ES-I3 (cell line): ENCODE measurements around the gene DSCAML1.

Source experiments
- H3K36me3 ChIP-seq: 2 replicates; pipeline ENCODE4 v1.6.1; 2013; ENCODE audit warnings: mild to moderate bottlenecking, low read length, control low read depth, moderate library complexity; ENCODE audit not compliant: insufficient read depth
- H3K4me1 ChIP-seq: 2 replicates; pipeline ENCODE4 v1.6.1; 2013; ENCODE audit warnings: mild to moderate bottlenecking, control low read depth, low read length; ENCODE audit not compliant: insufficient read depth
- H3K9ac ChIP-seq: 2 replicates; pipeline ENCODE4 v1.6.1; 2013; ENCODE audit warnings: low read depth, mild to moderate bottlenecking, low read length, moderate library complexity
- H3K9me3 ChIP-seq: 2 replicates; pipeline ENCODE4 v1.6.1; 2013; ENCODE audit warnings: mild to moderate bottlenecking, low read length, moderate library complexity; ENCODE audit not compliant: control insufficient read depth, insufficient read depth

Gene DSCAML1

DNA sequence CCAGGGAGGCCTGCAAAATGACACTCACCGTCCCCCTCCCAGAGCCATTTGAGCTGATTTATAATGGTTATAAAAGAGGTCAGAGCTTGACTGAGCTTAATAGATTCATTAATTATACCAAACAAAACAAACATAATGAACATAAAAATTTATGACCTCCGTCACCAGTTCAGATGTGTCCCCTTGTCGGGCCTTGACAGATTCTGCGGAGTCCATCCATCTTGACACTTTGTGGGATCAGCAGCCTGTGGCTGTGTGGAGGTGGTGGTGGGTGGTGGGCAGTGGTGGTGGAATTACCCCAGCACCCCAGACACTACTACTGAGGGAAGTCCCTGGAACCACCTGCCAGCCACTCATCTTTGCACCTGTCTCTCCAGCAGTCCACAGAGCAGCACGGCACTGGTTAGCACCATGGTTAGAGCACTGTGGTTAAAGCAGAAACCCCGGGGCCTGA lies 83.5 kb downstream of the DSCAML1 start:
- no peaks in the 10 kb centered on the region for H3K9me3 ChIP-seq
- no peak overlapping the region for H3K9ac ChIP-seq
- H3K4me1 ChIP-seq, result peaks cover 6% of the 10 kb centered on the region
- no peaks in the 10 kb centered on the region for H3K36me3 ChIP-seq

GRCh38 chr11:117712530-117712929 lies 84.5 kb downstream of the DSCAML1 start:
- Histone ChIP-seq H3K36me3 (no peaks in the 10 kb centered on the region), H3K9me3 (no peaks in the 10 kb centered on the region), H3K4me1 (0 out of 2 replicates have a peak, but pooled peaks cover 5% of the 10 kb centered on the region), H3K9ac (no peak overlapping the region)

DNA sequence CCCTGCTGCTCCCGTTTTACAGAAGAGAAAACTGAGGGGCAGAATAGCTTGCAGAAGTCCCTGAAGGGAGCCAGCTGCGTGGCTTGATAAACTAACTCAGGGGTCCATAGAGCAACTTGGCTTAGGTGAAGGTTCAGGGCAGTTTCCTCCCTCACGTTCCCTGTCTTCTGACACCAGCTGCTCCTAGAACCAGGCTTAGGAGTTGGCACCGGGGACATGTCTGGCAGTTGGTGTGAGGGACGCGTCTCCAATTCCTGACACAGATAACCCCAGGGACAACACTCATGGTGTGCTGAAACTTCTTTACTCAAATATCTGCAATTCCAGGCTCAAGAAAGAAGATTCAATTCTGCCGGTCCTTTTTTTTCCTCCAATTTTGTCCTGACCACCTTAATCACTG lies 85.7 kb downstream of the DSCAML1 start:
- Histone ChIP-seq H3K4me1 (0 out of 2 replicates have a peak, but pooled peaks cover 3% of the 10 kb centered on the region), H3K36me3 (no peaks in the 10 kb centered on the region), H3K9me3 (no peaks in the 10 kb centered on the region), H3K9ac (no peak overlapping the region)

DNA sequence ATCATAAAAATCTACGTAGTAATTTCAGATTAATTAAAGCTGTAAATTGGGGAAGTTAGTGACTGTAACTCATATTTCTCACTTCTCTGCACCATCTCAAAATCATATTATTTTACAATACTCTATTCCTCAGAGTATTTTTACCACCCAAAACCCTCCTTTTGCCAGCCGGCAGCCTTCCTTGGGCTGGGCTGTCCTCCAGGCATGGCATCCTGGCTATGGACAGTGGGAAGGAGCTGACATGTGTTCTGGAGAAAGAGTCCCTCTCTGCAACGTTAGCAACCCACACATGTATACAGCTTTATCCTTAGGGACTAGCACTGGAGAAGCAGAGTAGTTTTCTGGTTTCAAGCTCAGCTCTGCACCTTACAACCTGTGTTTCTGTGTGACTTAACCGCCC lies 86.8 kb downstream of the DSCAML1 start:
- Histone ChIP-seq H3K36me3 (no peaks in the 10 kb centered on the region), H3K9ac (no peak overlapping the region), H3K9me3 (no peaks in the 10 kb centered on the region), H3K4me1 (no peaks in the 10 kb centered on the region)

DNA sequence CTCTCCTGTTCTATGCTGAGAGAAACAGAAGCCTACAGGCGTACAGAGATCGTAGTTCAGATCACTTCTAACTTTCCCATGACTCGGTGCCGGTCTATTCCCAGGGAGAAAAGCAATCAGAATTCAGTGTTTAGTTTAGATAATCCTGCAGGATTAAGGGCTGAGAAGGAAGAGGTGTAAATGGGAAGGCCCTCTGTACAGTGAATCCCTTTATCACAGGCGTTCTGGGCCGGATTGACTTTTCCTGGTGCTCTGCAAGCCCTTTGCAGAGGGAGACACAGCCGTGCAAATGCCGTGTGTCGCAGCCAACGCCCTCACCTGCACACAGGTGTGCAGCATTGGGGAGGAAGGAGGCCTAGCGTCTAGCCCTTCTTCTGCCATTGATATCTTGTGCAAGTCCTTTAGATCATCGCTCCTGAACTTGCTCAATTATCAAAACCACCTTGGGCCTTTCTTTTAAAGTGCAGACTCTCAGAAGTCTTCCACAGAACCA lies 90.6 kb downstream of the DSCAML1 start:
- Histone ChIP-seq H3K4me1 (peaks cover 6% of the 10 kb centered on the region; the same call in 1 of the 2 replicates), H3K9ac (no peak overlapping the region), H3K9me3 (no peaks in the 10 kb centered on the region), H3K36me3 (no peaks in the 10 kb centered on the region)

DNA sequence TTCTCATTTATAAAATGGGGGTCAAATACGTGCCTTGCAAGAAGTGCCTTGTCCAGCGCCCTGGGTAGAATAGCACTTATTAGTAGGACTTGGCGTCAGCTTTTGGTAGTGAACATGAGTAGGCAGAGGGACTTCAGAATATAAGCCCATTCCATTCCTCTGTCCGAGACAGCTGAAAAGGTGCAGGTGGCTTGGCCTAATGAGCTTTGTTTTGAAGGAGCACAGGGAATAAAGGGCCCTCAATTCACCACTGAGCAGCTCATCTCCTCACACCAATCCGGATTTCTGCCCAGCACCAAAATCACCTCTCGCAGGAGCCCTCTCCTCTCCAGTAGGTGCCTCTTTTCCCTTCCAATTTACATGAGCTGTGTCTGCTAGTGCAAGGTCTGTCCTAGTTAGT lies 91.2 kb downstream of the DSCAML1 start:
- no peaks in the 10 kb centered on the region for H3K36me3 ChIP-seq
- H3K9ac ChIP-seq, result no peak overlapping the region
- H3K9me3 ChIP-seq, result no peaks in the 10 kb centered on the region
- peaks cover 6% of the 10 kb centered on the region; the same call in 1 of the 2 replicates for H3K4me1 ChIP-seq

DNA sequence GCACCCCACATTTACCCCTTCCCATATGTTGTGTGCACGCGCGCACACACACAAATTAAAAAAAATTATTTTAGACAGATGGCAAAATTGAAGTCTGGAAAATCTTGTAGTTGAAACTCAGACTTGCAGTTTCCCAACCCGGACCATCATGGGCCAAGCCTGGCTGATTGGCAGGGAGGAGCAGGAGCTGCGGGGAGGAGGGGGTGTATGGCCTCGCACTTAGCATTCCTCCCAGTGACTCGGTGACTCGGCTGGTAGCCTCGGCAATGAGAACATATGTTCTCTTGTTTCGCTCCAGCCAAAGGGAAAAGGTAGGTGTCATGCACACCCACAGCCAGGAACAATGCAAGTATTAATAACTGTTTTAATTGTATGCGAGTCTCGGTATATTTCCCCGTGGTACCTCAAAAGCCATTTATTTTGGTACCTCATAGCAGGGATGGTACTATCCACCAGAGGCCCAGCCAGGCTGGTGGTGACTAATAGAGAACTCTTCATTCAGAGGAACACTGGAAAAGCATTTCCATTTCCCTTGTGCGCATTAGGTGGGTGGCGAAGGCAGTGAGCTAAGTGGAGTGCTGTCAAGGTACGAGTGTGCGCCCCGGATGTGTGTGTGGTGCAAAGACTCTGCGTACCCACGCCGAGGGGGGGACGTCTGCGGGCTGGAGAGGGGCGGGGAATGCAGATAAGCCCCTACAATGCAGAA lies 92.5 kb downstream of the DSCAML1 start:
- no peaks in the 10 kb centered on the region for H3K9me3 ChIP-seq
- no peaks in the 10 kb centered on the region for H3K36me3 ChIP-seq
- peaks cover 6% of the 10 kb centered on the region; the same call in 1 of the 2 replicates for H3K4me1 ChIP-seq
- no peak overlapping the region for H3K9ac ChIP-seq

DNA sequence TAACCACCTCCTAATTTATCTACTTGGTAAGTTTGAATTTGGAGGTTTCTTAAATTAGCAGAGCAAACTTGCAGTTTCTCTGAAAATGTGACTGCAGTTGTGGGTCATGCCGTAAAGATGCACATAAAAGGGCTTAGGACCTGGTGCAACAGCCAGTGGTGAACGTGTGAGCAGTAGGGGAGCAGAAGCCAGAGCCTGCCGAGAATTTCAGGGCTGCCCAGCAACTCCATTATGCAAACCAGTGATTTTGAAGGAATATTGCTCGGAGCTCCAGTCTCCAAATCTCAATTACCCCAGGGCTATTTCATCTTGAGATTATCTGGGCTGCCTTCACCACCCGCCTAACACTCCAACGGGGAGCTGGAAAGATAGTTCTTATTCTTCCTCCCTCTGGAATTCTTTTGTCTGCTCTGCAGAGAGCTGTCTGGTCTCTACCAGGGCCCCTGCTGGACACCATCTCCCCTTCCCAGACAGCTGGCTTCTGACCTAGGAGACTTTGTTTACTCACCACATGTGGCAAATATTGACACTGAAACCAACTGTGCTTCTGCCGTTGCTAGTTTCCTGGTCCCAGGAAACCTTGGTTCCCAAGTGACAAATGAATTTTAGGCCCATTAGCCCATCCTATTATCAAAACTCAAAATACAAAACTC lies 93.9 kb downstream of the DSCAML1 start:
- no peak overlapping the region for H3K9ac ChIP-seq
- H3K36me3 ChIP-seq, result no peaks in the 10 kb centered on the region
- peaks cover 6% of the 10 kb centered on the region; the same call in 1 of the 2 replicates for H3K4me1 ChIP-seq
- H3K9me3 ChIP-seq, result no peaks in the 10 kb centered on the region

- no peak overlapping the region for H3K9ac ChIP-seq
- no peaks in the 10 kb centered on the region for H3K9me3 ChIP-seq
- peaks cover 6% of the 10 kb centered on the region; the same call in 1 of the 2 replicates for H3K4me1 ChIP-seq
- no peaks in the 10 kb centered on the region for H3K36me3 ChIP-seq
Observed at GRCh38 chr11:117701781-117702180, 95.2 kb downstream of the DSCAML1 start.

- Histone ChIP-seq H3K36me3 (no peaks in the 10 kb centered on the region), H3K4me1 (peaks cover 6% of the 10 kb centered on the region; the same call in 1 of the 2 replicates), H3K9me3 (no peaks in the 10 kb centered on the region), H3K9ac (no peak overlapping the region)
Observed at GRCh38 chr11:117700551-117700950, 96.5 kb downstream of the DSCAML1 start.

DNA sequence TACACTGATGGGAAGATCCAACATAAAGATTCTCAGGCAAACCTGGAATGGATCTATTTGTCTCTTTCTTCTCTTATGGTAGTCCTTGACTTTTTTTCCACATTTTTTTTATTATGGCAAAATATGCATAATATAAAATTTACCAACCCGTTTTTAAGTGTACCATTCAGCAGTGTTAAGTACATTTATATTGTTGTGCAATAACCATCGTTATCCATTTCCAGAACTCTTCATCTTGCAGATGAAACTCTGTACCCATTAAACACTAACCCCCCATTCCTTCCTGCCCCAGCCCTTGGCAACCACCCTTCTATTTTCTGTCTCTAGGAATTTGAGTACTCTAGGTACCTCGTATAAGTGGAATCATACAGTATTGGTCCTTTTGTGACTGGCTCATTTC lies 99.7 kb downstream of the DSCAML1 start:
- H3K9ac ChIP-seq, result no peak overlapping the region
- no peaks in the 10 kb centered on the region for H3K36me3 ChIP-seq
- H3K4me1 ChIP-seq, result 0 out of 2 replicates have a peak, but pooled peaks cover 6% of the 10 kb centered on the region
- H3K9me3 ChIP-seq, result no peaks in the 10 kb centered on the region

DNA sequence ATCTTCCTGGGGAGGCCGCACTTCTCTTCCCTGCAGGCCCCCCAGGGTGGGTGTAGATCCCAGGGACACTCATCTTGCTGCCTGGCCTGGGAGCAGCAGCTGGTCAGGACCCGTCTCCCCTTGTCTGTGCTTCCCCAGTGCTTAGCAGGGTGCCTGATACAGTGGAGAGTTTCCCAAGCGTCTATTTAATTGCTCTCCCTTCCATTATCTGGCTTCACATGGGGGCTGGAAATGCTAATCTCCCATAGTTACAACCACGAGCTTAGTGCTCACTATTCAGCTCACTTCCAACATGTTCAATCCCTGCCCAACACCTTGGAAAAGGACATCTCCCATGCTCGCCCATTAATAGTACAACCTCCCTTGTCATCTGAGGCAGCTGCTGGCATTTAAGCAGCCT lies 100.5 kb downstream of the DSCAML1 start:
- no peaks in the 10 kb centered on the region for H3K9me3 ChIP-seq
- no peak overlapping the region for H3K9ac ChIP-seq
- no peaks in the 10 kb centered on the region; the same call in 1 of the 2 replicates for H3K4me1 ChIP-seq
- no peaks in the 10 kb centered on the region for H3K36me3 ChIP-seq

- H3K9me3 ChIP-seq, result no peaks in the 10 kb centered on the region
- no peaks in the 10 kb centered on the region for H3K36me3 ChIP-seq
- peaks cover 13% of the 10 kb centered on the region for H3K4me1 ChIP-seq
- no peak overlapping the region for H3K9ac ChIP-seq
Observed at GRCh38 chr11:117693344-117693743, 103.7 kb downstream of the DSCAML1 start.

DNA sequence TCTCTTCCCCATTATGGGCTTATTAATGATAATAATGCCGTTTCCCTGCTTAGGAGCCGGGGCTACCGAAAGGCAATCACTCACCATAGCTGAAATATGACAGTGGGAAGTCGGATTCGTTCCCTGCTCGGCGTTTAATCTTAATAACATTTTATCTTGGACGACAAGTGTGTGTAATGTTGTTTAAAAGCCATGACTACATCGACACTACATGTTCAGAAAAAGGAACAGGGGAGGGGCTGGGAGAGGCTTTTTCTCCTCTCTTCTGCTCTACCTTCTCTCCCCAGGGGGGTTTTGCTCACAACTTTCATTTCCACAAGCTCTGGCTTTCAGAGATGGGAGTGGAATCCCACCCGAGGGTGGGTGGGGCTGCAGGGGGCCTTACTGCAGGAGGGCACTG lies 105.5 kb downstream of the DSCAML1 start:
- H3K4me1 ChIP-seq, result peaks cover 13% of the 10 kb centered on the region
- H3K36me3 ChIP-seq, result no peaks in the 10 kb centered on the region
- H3K9ac ChIP-seq, result no peak overlapping the region
- H3K9me3 ChIP-seq, result no peaks in the 10 kb centered on the region

GRCh38 chr11:117691218-117691514 lies 105.8 kb downstream of the DSCAML1 start:
- Histone ChIP-seq H3K9ac (no peak overlapping the region), H3K4me1 (peaks cover 13% of the 10 kb centered on the region), H3K36me3 (no peaks in the 10 kb centered on the region), H3K9me3 (no peaks in the 10 kb centered on the region)
